Upper lobe of left lung (tissue), 4 donors: Measurements from ENCODE around the gene BAX.

ENCODE experiments used
- CTCF ChIP-seq, 6 experiments: fragments of 450-650 bp in 4 of 6; fragments of 200-600 bp in 2 of 6; sonication (generic) in 2 of 6; IDR thresholded peaks; one replicate each; pipeline ENCODE4 v1.5.1; 2016 to 2019; ENCODE audit warnings: antibody characterized with exemption in 6 of 6
- POLR2AphosphoS5 ChIP-seq, 2 donors: sonication (generic); formaldehyde crosslinking; IDR thresholded peaks; one replicate each; pipeline ENCODE4 v1.5.1; 2017; ENCODE audit warnings: antibody characterized with exemption in 2 of 2

DNA sequence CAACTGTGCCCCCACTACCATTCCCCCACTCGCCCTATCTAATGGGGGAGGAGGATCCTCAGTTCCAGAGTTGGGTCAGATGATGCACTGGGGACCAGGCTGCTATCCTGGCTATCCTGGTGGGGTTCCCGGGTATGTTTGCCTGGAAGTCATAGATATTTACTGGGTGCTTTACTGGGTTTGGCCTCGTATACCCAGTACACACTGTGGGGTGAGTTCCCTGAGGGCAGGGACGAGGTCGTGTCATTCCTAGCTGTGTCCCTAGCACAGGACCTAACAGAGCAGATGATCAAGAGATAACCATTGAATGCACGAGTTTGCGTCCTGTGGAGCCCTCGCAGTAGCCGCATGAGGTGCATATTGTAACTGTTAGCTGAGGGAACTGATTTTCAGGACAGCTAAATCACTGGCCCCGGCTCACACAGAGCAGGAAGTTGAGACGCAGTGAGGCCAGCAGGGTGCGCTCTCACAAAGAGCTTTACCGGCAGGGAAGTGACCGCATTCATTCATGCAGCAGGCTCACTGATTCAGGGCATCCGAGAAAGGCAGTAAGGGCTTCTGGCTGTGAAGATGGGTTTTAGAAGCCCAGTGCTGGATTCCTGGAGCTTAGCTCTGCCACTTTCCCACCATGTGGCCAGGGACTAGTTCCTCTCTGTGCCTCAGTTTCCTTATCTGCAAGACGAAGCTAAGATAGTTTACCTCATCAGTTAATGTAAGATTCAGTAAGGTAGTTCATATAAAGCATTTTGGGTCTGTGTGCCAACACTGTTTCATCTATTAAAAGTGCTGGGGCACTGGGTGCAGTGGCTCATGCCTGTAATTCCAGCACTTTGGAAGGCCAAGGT is 45.0 kb downstream of the BAX start:
- TF ChIP-seq CTCF (IDR thresholded peaks at IDR 0.05), result peak; percentile 19 to 55 (median 41)
- no peak for TF ChIP-seq POLR2AphosphoS5 (IDR thresholded peaks at IDR 0.05)
